K562 (cell line): Measurements from ENCODE around the gene LRRC26. TPM values are rescaled to one million over a fixed set of nuclear protein-coding genes. Genes with fewer than 3 reads are reported as not detected.
A peak's percentile ranks its signal among the peaks of the same experiment; 100 is the strongest.

ENCODE experiments used
- CHD1 ChIP-seq: fragments of 200-600 bp; sonication (generic); IDR thresholded peaks from one replicate; pipeline ENCODE4 v1.6.1; 2012; ENCODE audit warnings: mild to moderate bottlenecking, moderate library complexity, low read length, inconsistent platforms
- CREB3 ChIP-seq: fragments of 450-650 bp; conservative IDR thresholded peaks from 2 replicates; pipeline ENCODE4 v1.6.1; 2016; ENCODE audit warnings: missing genetic modification characterization, low read depth, mild to moderate bottlenecking, missing compliant biosample characterization, moderate library complexity
- ELF2 ChIP-seq: fragments of 250-450 bp; sonication (Bioruptor Pico); IDR thresholded peaks from 2 replicates; pipeline ENCODE4 v1.5.0; 2021; ENCODE audit warnings: mild to moderate bottlenecking
- FIP1L1 ChIP-seq: fragments of 200-400 bp; formaldehyde crosslinking; IDR thresholded peaks from 2 replicates; pipeline ENCODE4 v1.6.1; 2018; ENCODE audit warnings: mild to moderate bottlenecking, low read depth, low read length; ENCODE audit not compliant: poor library complexity, severe bottlenecking
- FOXJ3 ChIP-seq: sonication (generic); formaldehyde crosslinking; IDR thresholded peaks from 2 replicates; pipeline ENCODE4 v1.4.0; 2020; ENCODE audit warnings: mild to moderate bottlenecking, missing genetic modification reagents
- FOXP4 ChIP-seq: sonication (generic); formaldehyde crosslinking; IDR thresholded peaks from 2 replicates; pipeline ENCODE4 v1.8.0; 2022; ENCODE audit warnings: mild to moderate bottlenecking, missing genetic modification reagents, borderline replicate concordance
- ILK ChIP-seq: fragments of 450-650 bp; IDR thresholded peaks from 2 replicates; pipeline ENCODE4 v1.6.1; 2016; ENCODE audit warnings: missing genetic modification characterization, low read depth, mild to moderate bottlenecking, missing compliant biosample characterization, moderate library complexity, borderline replicate concordance
- LARP7 ChIP-seq: fragments of 450-650 bp; IDR thresholded peaks from 2 replicates; pipeline ENCODE4 v1.6.1; 2016
- NCOR1 ChIP-seq: fragments of 450-650 bp; IDR thresholded peaks from 2 replicates; pipeline ENCODE4 v1.6.1; 2016; ENCODE audit warnings: mild to moderate bottlenecking, moderate library complexity
- NFIC ChIP-seq: fragments of 450-650 bp; IDR thresholded peaks from 2 replicates; pipeline ENCODE4 v1.6.1; 2017; ENCODE audit warnings: mild to moderate bottlenecking, inconsistent platforms
- NUFIP1 ChIP-seq: fragments of 450-650 bp; IDR thresholded peaks from 2 replicates; pipeline ENCODE4 v1.6.1; 2018; ENCODE audit not compliant: partially characterized antibody
- SNRNP70 ChIP-seq: fragments of 200-400 bp; formaldehyde crosslinking; optimal IDR thresholded peaks from 2 replicates; pipeline ENCODE3; 2017; ENCODE audit warnings: low read depth, low read length
- TAL1 ChIP-seq: fragments of 450-650 bp; IDR thresholded peaks from 2 replicates; pipeline ENCODE4 v1.6.1; 2016; ENCODE audit warnings: mild to moderate bottlenecking
- TARDBP ChIP-seq: fragments of 450-650 bp; IDR thresholded peaks from 2 replicates; pipeline ENCODE4 v1.6.1; 2016
- TCF7L2 ChIP-seq: fragments of 150-350 bp; IDR thresholded peaks from 2 replicates; pipeline ENCODE4 v1.6.1; 2016; ENCODE audit warnings: low read depth, mild to moderate bottlenecking, low read length, moderate library complexity
- ZBTB12 ChIP-seq: fragments of 250-450 bp; sonication (Bioruptor Pico); IDR thresholded peaks from 2 replicates; pipeline ENCODE4 v1.4.0; 2020
- polyA plus RNA-seq, 8 experiments: library from polyadenylated mRNA; depleted of rRNA in 4 of 8; stranded (reverse) in 5 of 8; unstranded in 3 of 8; fragments of >200 nt; fragmentation: Nextera tagmentation in 2 of 8; fragmentation: Illumina TruSeq in 1 of 8; extraction: Ambion mirVana in 2 of 8; extraction: Trizol in 1 of 8; gene quantifications; 2 replicates each; pipeline versions ENCODE4 v1.2.1 to v1.2.3, GENCODE V29; 2011 to 2014; ENCODE audit warnings: inconsistent platforms in 1 of 8, missing spikeins in 1 of 8
- total RNA-seq, 7 experiments: library from RNA; depleted of rRNA in 6 of 7; stranded (reverse); fragments of >200 nt in 6 of 7; fragmentation: Illumina TruSeq in 2 of 7; extraction: Trizol in 2 of 7; gene quantifications; 2 replicates each; pipeline versions ENCODE4 v1.2.1 to v1.2.3, GENCODE V29; 2011 to 2021; ENCODE audit warnings: low replicate concordance in 1 of 7
- TF ChIP-seq, protein P1 (sequence below): sonication (generic); formaldehyde crosslinking; IDR thresholded peaks from 2 replicates; pipeline ENCODE4 v1.8.0; 2023; ENCODE audit warnings: missing genetic modification reagents, mild to moderate bottlenecking, borderline replicate concordance

LRRC26 gene
- total and polyA plus RNA-seq, 9 of the 15 experiments (the other 6 are each of a cell fraction or from before 2014, with no cell fraction given), result not detected

DNA sequence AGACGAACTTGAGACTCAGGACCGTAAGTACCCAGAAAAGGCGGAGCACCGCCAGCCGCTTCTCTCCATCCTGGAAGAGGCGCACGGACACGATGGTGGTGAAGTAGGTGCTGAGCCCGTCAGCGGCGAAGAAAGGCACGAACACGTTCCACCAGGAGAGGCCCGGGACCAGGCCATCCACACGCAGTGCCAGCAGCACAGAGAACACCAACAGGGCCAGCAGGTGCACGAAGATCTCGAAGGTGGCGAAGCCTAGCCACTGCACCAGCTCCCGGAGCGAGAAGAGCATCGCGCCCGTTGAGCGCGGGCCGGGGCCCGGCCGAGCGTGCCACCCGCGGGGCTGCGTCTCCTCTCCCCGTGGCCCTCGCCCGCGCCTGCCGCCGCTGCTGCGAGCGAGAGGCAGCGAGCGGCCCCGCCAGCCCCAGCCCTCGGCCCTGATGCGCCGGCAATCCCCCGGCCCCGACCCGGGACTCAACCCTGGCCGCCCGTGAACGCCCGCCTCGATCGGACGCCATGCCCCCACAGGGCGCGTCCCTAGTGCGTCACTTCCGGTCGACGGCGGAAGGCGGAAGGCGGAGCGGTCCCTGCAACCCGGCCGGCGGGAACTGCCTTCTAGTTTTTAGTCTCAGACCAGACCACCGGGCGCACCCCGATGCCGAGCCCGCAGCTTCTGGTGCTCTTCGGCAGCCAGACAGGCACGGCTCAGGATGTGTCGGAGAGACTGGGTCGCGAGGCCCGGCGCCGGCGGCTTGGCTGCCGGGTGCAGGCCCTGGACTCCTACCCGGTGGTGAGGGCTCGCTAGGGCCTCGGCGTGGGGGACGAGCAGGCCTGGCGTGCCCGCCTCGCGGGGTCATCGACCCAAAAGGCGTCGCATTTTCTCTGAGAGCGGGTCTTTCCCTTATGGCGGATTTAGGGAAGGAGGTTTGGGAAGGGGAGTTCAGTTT, 35.5 kb upstream of the LRRC26 start, which contains the start of the genes NDOR1 and TMEM203 (continued):
- TF ChIP-seq TAL1, result no peak
- TF ChIP-seq FOXP4 (CRISPR knock-in tag), result peak; percentile 45; the same call in 1 of the 2 replicates
- TF ChIP-seq TARDBP, result no peak
- TF ChIP-seq CREB3 (tag), result no peak
- no peak for TF ChIP-seq NUFIP1
- TF ChIP-seq, protein P1, sequence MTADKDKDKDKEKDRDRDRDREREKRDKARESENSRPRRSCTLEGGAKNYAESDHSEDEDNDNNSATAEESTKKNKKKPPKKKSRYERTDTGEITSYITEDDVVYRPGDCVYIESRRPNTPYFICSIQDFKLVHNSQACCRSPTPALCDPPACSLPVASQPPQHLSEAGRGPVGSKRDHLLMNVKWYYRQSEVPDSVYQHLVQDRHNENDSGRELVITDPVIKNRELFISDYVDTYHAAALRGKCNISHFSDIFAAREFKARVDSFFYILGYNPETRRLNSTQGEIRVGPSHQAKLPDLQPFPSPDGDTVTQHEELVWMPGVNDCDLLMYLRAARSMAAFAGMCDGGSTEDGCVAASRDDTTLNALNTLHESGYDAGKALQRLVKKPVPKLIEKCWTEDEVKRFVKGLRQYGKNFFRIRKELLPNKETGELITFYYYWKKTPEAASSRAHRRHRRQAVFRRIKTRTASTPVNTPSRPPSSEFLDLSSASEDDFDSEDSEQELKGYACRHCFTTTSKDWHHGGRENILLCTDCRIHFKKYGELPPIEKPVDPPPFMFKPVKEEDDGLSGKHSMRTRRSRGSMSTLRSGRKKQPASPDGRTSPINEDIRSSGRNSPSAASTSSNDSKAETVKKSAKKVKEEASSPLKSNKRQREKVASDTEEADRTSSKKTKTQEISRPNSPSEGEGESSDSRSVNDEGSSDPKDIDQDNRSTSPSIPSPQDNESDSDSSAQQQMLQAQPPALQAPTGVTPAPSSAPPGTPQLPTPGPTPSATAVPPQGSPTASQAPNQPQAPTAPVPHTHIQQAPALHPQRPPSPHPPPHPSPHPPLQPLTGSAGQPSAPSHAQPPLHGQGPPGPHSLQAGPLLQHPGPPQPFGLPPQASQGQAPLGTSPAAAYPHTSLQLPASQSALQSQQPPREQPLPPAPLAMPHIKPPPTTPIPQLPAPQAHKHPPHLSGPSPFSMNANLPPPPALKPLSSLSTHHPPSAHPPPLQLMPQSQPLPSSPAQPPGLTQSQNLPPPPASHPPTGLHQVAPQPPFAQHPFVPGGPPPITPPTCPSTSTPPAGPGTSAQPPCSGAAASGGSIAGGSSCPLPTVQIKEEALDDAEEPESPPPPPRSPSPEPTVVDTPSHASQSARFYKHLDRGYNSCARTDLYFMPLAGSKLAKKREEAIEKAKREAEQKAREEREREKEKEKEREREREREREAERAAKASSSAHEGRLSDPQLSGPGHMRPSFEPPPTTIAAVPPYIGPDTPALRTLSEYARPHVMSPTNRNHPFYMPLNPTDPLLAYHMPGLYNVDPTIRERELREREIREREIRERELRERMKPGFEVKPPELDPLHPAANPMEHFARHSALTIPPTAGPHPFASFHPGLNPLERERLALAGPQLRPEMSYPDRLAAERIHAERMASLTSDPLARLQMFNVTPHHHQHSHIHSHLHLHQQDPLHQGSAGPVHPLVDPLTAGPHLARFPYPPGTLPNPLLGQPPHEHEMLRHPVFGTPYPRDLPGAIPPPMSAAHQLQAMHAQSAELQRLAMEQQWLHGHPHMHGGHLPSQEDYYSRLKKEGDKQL (CRISPR knock-in tag), result no peak
- TF ChIP-seq ELF2 (CRISPR knock-in tag), result peak; percentile 98
- TF ChIP-seq FIP1L1, result peak; percentile 71
- TF ChIP-seq FOXJ3 (CRISPR knock-in tag), result no peak
- no peak for TF ChIP-seq NCOR1
- no peak for TF ChIP-seq SNRNP70
- peak; percentile 98 for TF ChIP-seq ZBTB12 (CRISPR knock-in tag)
- no peak for TF ChIP-seq TCF7L2
- TF ChIP-seq ILK (tag), result no peak
- TF ChIP-seq NFIC, result peak; percentile 36
- no peak for TF ChIP-seq CHD1
- no peak for TF ChIP-seq LARP7
